GM10847 (cell line): ENCODE measurements around the gene CCL4L2.
"Not testable (repeated sequence)": the region's sequence is repeated elsewhere in the genome, so short reads cannot be mapped to it uniquely, and the experiment has no call there.

Experiments
- POLR2A ChIP-seq: IDR thresholded peaks from 2 replicates; pipeline ENCODE4 v1.6.1; 2011; ENCODE audit not compliant: insufficient read length; ENCODE audit errors: extremely low read depth

CCL4L2 gene

GRCh38 chr17:36210439-36211211 is at the start of gene CCL4L2:
Gene CCL4L2, plus strand, starts transcription at chr17:36211063.
- TF ChIP-seq POLR2A, result not testable (repeated sequence)

GRCh38 chr17:36176536-36176935 is 34.3 kb upstream of the CCL4L2 start, which contains the start of gene TBC1D3B:
Gene TBC1D3B, minus strand, starts transcription at chr17:36176636. Its CDS starts 1,586 bp downstream, at chr17:36175050.
- not testable (repeated sequence) for TF ChIP-seq POLR2A

GRCh38 chr17:36182176-36183000 is 28.5 kb upstream of the CCL4L2 start:
- no peak for TF ChIP-seq POLR2A

GRCh38 chr17:36183001-36183971 is 27.6 kb upstream of the CCL4L2 start:
- TF ChIP-seq POLR2A, result no peak

- no peak for TF ChIP-seq POLR2A
Observed at GRCh38 chr17:36184023-36184765, 26.7 kb upstream of the CCL4L2 start.

- no peak for TF ChIP-seq POLR2A
Observed at GRCh38 chr17:36185416-36185815, 25.4 kb upstream of the CCL4L2 start.

- no peak for TF ChIP-seq POLR2A
Observed at GRCh38 chr17:36188891-36189306, 22.0 kb upstream of the CCL4L2 start.

GRCh38 chr17:36193216-36193775 is 17.6 kb upstream of the CCL4L2 start:
- no peak for TF ChIP-seq POLR2A

- TF ChIP-seq POLR2A, result no peak
Observed at GRCh38 chr17:36195434-36196130, 15.3 kb upstream of the CCL4L2 start.

GRCh38 chr17:36196131-36196486 is 14.8 kb upstream of the CCL4L2 start:
- no peak for TF ChIP-seq POLR2A

GRCh38 chr17:36197387-36197703 is 13.5 kb upstream of the CCL4L2 start:
- no peak for TF ChIP-seq POLR2A

GRCh38 chr17:36198831-36199465 is 11.9 kb upstream of the CCL4L2 start:
- no peak for TF ChIP-seq POLR2A

- TF ChIP-seq POLR2A, result no peak
Observed at GRCh38 chr17:36203335-36203734, 7.5 kb upstream of the CCL4L2 start.

GRCh38 chr17:36204724-36205500 is 6.0 kb upstream of the CCL4L2 start:
- no peak for TF ChIP-seq POLR2A
